K562 (cell line): Measurements from ENCODE around the gene KLHDC7B. TPM values are rescaled to one million over a fixed set of nuclear protein-coding genes. Genes with fewer than 3 reads are reported as not detected.

Experiments used
- CBX3 ChIP-seq, 2 experiments: IDR thresholded peaks; 1 replicate in 1 of 2; 2 replicates in 1 of 2; pipeline ENCODE4 v1.6.1; 2012; ENCODE audit warnings: inconsistent platforms in 2 of 2, low read length in 2 of 2, borderline replicate concordance in 1 of 2, control low read depth in 1 of 2
- FIP1L1 ChIP-seq: fragments of 200-400 bp; formaldehyde crosslinking; IDR thresholded peaks from 2 replicates; pipeline ENCODE4 v1.6.1; 2018; ENCODE audit warnings: mild to moderate bottlenecking, low read depth, low read length; ENCODE audit not compliant: poor library complexity, severe bottlenecking
- FOXK1 ChIP-seq: sonication (generic); formaldehyde crosslinking; IDR thresholded peaks from 2 replicates; pipeline ENCODE4 v1.8.0; 2022; ENCODE audit warnings: missing genetic modification reagents, mild to moderate bottlenecking, borderline replicate concordance
- FOXP1 ChIP-seq: sonication (generic); formaldehyde crosslinking; IDR thresholded peaks from 2 replicates; pipeline ENCODE4 v1.8.0; 2022; ENCODE audit warnings: mild to moderate bottlenecking, missing genetic modification reagents
- KDM5B ChIP-seq: fragments of 200-600 bp; sonication (generic); IDR thresholded peaks from 2 replicates; pipeline ENCODE4 v1.6.1; 2012; ENCODE audit warnings: low read depth, mild to moderate bottlenecking, moderate library complexity, low read length, control low read depth, inconsistent platforms; ENCODE audit not compliant: insufficient replicate concordance
- MAFK ChIP-seq: IDR thresholded peaks from 2 replicates; pipeline ENCODE4 v1.6.1; 2011; ENCODE audit warnings: low read length, improper control_type of control experiment
- NCOA4 ChIP-seq: fragments of 450-650 bp; IDR thresholded peaks from 2 replicates; pipeline ENCODE4 v1.6.1; 2018; ENCODE audit warnings: mild to moderate bottlenecking; ENCODE audit not compliant: partially characterized antibody
- PHF21A ChIP-seq: fragments of 450-650 bp; IDR thresholded peaks from 2 replicates; pipeline ENCODE4 v1.6.1; 2017; ENCODE audit warnings: low read depth, borderline replicate concordance
- PRPF4 ChIP-seq: fragments of 200-400 bp; formaldehyde crosslinking; IDR thresholded peaks from one replicate; pipeline ENCODE4 v1.6.1; 2017; ENCODE audit warnings: low read length, low read depth, mild to moderate bottlenecking; ENCODE audit not compliant: insufficient read depth, poor library complexity, severe bottlenecking
- SREBF2 ChIP-seq: sonication (generic); formaldehyde crosslinking; IDR thresholded peaks from 2 replicates; pipeline ENCODE4 v1.4.0; 2020; ENCODE audit warnings: mild to moderate bottlenecking, missing genetic modification reagents
- TCF7 ChIP-seq: sonication (generic); IDR thresholded peaks from 2 replicates; pipeline ENCODE4 v1.6.1; 2016; ENCODE audit warnings: antibody characterized with exemption, borderline replicate concordance
- ZFX ChIP-seq: sonication (generic); formaldehyde crosslinking; IDR thresholded peaks from 2 replicates; pipeline ENCODE4 v1.8.0; 2022; ENCODE audit warnings: mild to moderate bottlenecking, missing genetic modification reagents, moderate library complexity
- ZNF140 ChIP-seq: fragments of 250-450 bp; sonication (Bioruptor Pico); IDR thresholded peaks from 2 replicates; pipeline ENCODE4 v1.8.0; 2021; ENCODE audit warnings: moderate library complexity, mild to moderate bottlenecking, inconsistent platforms
- ZNF253 ChIP-seq: fragments of 250-450 bp; sonication (Bioruptor Pico); conservative IDR thresholded peaks from 2 replicates; pipeline ENCODE4 v1.6.1; 2021; ENCODE audit warnings: mild to moderate bottlenecking
- ZNF778 ChIP-seq: fragments of 450-650 bp; formaldehyde crosslinking; IDR thresholded peaks from 2 replicates; pipeline ENCODE4 v1.4.0; 2020; ENCODE audit warnings: mild to moderate bottlenecking, moderate library complexity
- polyA plus RNA-seq, 8 experiments: library from polyadenylated mRNA; depleted of rRNA in 4 of 8; stranded (reverse) in 5 of 8; unstranded in 3 of 8; fragments of >200 nt; fragmentation: Nextera tagmentation in 2 of 8; fragmentation: Illumina TruSeq in 1 of 8; extraction: Ambion mirVana in 2 of 8; extraction: Trizol in 1 of 8; gene quantifications; 2 replicates each; pipeline versions ENCODE4 v1.2.1 to v1.2.3, GENCODE V29; 2011 to 2014; ENCODE audit warnings: inconsistent platforms in 1 of 8, missing spikeins in 1 of 8
- total RNA-seq, 7 experiments: library from RNA; depleted of rRNA in 6 of 7; stranded (reverse); fragments of >200 nt in 6 of 7; fragmentation: Illumina TruSeq in 2 of 7; extraction: Trizol in 2 of 7; gene quantifications; 2 replicates each; pipeline versions ENCODE4 v1.2.1 to v1.2.3, GENCODE V29; 2011 to 2021; ENCODE audit warnings: low replicate concordance in 1 of 7
- TF ChIP-seq, protein P1 (sequence below): sonication (generic); formaldehyde crosslinking; IDR thresholded peaks from 2 replicates; pipeline ENCODE4 v1.8.0; 2023; ENCODE audit warnings: missing genetic modification reagents, mild to moderate bottlenecking, borderline replicate concordance
- TF ChIP-seq, protein P2 (sequence below): fragments of 250-450 bp; sonication (Bioruptor Pico); IDR thresholded peaks from 2 replicates; pipeline ENCODE4 v1.5.0; 2021; ENCODE audit warnings: mild to moderate bottlenecking, moderate library complexity
- TF ChIP-seq, protein P3 (sequence below): sonication (generic); formaldehyde crosslinking; IDR thresholded peaks from 2 replicates; pipeline ENCODE4 v1.9.0; 2022; ENCODE audit warnings: mild to moderate bottlenecking, missing genetic modification reagents

The KLHDC7B gene
- total and polyA plus RNA-seq, 9 of the 15 experiments (the other 6 are each of a cell fraction or from before 2014, with no cell fraction given): 0.04 to 0.22 (median 0.05) TPM; not detected in 4

DNA sequence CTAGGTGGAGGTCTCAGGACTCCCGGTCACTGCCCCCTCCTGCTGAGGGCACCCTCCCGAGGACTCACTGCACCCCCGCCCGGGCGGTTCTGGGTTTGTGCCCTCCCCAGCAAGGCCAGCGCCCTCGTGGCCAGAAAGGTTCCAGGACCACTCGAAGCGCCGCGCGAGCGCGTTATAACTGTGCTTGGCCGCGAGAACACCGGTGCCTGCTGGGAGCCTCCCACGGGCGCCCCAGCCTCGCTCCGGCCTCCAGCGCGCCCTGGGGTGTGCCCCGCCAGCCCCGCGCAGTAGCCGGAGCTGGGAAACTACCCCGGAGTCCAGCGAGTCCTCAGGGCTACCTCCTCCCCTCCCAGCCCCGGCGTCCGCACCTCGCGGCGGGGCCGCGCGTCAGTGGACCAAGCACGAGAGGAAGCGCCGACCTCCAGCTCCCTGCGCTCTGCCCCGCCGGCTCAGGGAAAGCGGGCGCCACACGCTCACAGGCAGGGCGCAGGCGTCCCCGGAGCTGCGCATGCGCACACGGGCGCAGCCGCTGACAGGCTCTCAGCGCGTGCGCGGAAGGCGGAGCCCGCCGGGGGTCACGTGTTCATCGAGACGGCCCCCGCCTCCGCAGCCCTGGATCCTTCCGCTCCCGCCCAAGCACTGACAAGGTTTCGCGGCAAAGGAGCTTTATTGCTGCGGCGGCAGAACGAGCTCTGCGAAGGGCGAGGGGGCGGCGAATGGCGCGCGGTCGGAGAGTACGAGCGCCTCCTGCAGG, 20.4 kb upstream of the KLHDC7B start, which contains the start of gene SCO2 (continued):
- TF ChIP-seq, protein P1, sequence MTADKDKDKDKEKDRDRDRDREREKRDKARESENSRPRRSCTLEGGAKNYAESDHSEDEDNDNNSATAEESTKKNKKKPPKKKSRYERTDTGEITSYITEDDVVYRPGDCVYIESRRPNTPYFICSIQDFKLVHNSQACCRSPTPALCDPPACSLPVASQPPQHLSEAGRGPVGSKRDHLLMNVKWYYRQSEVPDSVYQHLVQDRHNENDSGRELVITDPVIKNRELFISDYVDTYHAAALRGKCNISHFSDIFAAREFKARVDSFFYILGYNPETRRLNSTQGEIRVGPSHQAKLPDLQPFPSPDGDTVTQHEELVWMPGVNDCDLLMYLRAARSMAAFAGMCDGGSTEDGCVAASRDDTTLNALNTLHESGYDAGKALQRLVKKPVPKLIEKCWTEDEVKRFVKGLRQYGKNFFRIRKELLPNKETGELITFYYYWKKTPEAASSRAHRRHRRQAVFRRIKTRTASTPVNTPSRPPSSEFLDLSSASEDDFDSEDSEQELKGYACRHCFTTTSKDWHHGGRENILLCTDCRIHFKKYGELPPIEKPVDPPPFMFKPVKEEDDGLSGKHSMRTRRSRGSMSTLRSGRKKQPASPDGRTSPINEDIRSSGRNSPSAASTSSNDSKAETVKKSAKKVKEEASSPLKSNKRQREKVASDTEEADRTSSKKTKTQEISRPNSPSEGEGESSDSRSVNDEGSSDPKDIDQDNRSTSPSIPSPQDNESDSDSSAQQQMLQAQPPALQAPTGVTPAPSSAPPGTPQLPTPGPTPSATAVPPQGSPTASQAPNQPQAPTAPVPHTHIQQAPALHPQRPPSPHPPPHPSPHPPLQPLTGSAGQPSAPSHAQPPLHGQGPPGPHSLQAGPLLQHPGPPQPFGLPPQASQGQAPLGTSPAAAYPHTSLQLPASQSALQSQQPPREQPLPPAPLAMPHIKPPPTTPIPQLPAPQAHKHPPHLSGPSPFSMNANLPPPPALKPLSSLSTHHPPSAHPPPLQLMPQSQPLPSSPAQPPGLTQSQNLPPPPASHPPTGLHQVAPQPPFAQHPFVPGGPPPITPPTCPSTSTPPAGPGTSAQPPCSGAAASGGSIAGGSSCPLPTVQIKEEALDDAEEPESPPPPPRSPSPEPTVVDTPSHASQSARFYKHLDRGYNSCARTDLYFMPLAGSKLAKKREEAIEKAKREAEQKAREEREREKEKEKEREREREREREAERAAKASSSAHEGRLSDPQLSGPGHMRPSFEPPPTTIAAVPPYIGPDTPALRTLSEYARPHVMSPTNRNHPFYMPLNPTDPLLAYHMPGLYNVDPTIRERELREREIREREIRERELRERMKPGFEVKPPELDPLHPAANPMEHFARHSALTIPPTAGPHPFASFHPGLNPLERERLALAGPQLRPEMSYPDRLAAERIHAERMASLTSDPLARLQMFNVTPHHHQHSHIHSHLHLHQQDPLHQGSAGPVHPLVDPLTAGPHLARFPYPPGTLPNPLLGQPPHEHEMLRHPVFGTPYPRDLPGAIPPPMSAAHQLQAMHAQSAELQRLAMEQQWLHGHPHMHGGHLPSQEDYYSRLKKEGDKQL (CRISPR knock-in tag): no peak
- TF ChIP-seq PRPF4 (no peak), FIP1L1 (peak; percentile 82), PHF21A (no peak), ZNF140 (CRISPR knock-in tag) (no peak), ZNF253 (CRISPR knock-in tag) (no peak), MAFK (no peak), TCF7 (no peak), CBX3 (IDR thresholded peaks at IDR 0.05; ENCODE audit: borderline replicate concordance in 1 of 2, low read length in 2 of 2) (no peak), NCOA4 (no peak), FOXK1 (CRISPR knock-in tag) (no peak), KDM5B (peak; percentile 65), FOXP1 (CRISPR knock-in tag) (no peak; the same call in 1 of the 2 replicates), SREBF2 (no peak), ZNF778 (CRISPR knock-in tag) (no peak), ZFX (no peak; the same call in none of the 2 replicates)
- TF ChIP-seq, protein P2, sequence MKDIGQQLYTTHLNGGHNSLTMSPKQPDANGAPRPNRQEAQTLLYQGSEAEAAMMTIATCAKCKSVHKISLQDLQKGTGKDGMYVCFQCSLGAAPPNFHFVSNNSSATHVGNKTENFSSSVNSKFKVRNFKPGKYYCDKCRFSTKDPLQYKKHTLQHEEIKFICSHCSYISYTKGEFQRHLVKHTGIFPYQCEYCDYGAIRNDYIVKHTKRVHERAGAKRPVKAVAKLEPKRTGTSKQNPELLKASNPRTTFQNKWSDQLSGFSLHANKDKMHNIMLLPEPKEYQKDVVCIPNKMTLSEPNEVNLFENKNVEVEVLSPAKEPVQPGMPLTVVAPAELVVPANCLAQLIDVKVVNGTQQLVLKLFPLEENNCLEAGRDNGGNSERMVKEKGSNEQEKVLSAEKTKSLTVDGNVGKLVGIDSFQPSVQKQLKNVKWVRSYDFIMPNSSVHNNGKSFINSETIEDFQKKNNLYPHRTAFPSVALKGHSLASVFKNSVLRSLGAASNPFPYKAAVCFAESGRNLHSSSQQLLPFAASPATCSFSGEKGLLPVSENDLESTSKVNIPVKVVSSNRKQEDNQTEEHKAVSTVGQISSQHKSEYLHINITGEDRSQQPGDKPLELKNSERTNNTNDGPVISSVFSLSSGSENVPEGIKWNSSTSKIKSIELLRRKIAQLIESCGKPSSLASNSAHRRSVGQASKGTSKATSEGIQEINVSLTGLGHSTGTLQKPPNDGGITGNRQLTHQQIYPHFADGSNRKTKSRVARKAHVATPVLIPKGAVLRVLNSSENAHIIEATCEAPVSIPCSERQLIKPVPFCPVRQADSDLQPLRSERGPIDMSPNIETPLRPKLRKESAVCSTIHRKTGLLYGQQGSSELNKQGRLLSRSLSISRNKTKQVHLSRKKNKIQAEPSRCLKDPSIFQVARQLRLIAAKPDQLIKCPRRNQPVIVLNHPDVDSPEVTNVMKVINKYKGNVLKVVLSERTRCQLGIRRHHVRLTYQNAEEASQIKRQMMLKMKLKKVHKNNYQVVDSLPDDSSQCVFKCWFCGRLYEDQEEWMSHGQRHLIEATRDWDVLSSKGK (CRISPR knock-in tag): no peak
- TF ChIP-seq, protein P3, sequence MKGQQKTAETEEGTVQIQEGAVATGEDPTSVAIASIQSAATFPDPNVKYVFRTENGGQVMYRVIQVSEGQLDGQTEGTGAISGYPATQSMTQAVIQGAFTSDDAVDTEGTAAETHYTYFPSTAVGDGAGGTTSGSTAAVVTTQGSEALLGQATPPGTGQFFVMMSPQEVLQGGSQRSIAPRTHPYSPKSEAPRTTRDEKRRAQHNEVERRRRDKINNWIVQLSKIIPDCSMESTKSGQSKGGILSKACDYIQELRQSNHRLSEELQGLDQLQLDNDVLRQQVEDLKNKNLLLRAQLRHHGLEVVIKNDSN (CRISPR knock-in tag): peak; percentile 98
